ENCODE data around the gene FUOM. TPM values are rescaled to one million over a fixed set of nuclear protein-coding genes. Genes with fewer than 3 reads are reported as not detected.
A peak's percentile ranks its signal among the peaks of the same experiment; 100 is the strongest.

The FUOM gene
- polyA plus RNA-seq, 6 donors from 2014 or later: 31.3 to 46.5 (median 42.0) TPM

DNA sequence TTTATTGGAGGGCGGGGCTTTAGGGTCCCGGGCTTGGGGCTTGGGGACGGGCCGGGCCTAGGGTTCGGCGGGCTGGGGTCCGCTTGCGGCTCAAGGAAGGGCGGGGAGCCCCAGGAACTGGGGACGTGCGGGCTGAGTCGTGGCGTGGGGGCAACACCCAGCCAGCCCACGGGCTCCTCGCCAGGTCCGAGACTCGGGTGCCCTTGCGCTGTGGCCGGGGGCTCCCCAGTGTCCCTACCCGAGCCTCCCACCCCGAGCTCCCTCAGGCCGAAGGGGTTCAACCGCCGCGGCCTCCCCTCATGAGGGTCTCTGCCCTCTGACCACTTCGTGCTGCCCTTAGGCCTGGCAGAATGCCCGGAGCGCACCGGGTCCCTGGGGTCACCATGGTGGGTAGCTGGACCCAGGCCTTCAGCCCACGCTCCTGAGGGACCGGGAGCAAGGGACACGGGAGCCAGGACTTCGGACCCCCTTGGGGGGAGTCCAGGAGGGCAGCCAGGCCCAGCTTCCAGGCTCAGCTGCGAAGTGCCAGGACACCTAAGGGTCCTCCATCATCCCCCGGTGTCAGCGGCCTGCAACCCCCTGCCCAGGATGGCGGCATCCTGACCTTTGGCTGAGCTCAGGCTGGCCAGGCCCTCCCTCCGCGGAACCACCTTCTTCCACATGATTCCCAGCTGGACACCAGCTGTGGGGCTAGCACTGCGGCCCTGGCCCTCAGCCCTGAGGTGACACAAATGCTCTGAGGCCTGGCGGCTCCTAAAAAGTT is 524 bp upstream of the FUOM start:
- Mint-ChIP-seq H3K27me3 (no peaks in the 10 kb centered on the region), H3K36me3 (no peaks in the 10 kb centered on the region), H3K27ac (no peak overlapping the region), H3K4me3 (peak overlapping the region in 5 of 8 donors; percentile 30 to 72 (median 62)), H3K4me1 (peaks cover 24 to 34% (median 32%) of the 10 kb centered on the region in 3 donors), H3K9me3 (no peaks in the 10 kb centered on the region)
- DNase-seq: no peak
- ATAC-seq (ENCODE audit: low read depth in 2 of 2): no peak

DNA sequence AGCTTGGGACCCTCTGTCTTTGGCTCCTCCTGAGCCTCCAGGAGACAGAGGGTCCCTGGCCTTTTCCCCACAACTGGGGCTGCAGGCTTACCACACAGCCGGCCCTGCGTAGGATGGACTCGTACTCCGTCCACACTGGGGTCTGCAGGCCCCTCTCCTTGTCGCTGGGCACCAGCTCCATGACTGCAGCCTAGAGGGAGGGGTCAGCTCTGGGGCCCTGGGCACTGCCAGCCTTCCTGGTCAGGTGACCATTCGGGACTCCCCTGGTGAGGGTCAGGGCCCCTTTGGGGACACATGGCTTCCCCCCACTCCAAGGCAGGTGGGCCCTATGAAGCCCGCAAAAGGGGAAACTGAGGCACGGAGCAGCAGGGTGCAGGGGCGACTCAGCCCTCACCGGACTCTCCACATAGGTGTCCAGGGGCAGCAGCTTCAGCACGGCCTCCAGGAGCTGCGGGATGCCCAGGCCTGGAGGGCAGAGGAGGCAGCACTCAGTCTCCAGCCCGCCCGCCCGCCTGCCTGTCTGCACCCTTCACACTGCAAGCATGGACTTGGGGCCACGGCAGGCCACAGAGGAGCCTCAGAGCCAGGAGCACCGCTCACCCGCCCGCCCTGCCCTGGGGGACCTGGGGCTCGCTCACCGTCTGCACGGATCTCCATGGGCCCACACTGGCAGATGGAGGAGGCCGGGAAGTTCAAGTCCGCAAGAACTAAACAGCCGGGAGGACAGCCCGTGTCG is 1.1 kb downstream of the FUOM start:
- DNase-seq: no peak
- no peaks in the 10 kb centered on the region for H3K9me3 Mint-ChIP-seq
- H3K27ac Mint-ChIP-seq: peak overlapping the region in 1 of 6 donors; percentile 85
- H3K36me3 Mint-ChIP-seq: no peaks in the 10 kb centered on the region
- no peak for ATAC-seq (ENCODE audit: low read depth in 2 of 2)
- peak overlapping the region; percentile 62 to 88 (median 80) for H3K4me3 Mint-ChIP-seq
- H3K4me1 Mint-ChIP-seq: peaks cover 19 to 26% (median 26%) of the 10 kb centered on the region in 3 donors
- H3K27me3 Mint-ChIP-seq: no peaks in the 10 kb centered on the region

DNA sequence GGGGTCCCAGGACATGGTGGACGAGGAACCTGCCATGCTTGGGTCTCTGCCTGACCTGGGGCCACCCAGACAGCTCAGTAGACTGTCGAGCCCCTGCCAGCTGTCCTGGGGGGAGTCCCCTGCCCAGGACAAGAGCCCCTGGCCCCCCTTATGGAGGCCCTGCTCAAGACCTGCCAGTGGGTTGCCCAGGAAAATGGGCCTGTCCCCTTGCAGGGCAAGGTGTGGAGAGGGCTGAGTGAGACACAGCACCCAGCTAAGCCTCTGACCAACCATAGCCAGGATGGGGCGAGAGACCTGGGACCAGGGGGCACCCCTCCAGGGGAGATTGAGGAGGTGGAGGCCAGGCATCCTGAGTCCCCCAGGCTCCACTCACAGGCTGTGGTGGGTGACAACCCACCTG is 1.8 kb downstream of the FUOM start:
- DNase-seq (no peak), ATAC-seq (ENCODE audit: low read depth in 2 of 2) (no peak)
- peak overlapping the region; percentile 25 to 82 (median 60) for H3K4me3 Mint-ChIP-seq
- H3K36me3 Mint-ChIP-seq: no peaks in the 10 kb centered on the region
- H3K4me1 Mint-ChIP-seq: peaks cover 12 to 18% (median 18%) of the 10 kb centered on the region in 3 donors
- H3K27me3 Mint-ChIP-seq: no peaks in the 10 kb centered on the region
- H3K9me3 Mint-ChIP-seq: no peaks in the 10 kb centered on the region
- peak overlapping the region in 1 of 6 donors; percentile 83 for H3K27ac Mint-ChIP-seq

DNA sequence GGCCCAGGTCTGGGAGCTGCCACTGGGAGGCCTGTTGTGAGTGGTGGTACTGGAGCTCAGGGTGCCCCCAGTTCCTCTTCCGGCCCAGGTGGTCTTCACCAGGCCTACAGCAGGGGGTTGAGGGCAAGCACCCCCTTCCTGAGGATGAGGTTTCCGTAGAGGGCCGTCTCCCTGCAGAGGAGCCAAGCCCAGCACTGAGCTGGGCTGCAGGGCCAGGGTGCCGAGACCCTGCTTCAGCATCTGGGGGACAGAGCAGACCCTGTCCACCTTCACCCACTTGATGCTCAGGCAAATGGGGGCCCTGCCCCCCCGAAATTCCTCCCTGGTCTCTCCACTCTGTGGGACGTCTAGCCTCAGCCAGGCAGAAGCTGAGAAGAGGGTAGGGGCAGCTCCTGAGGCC is 2.6 kb downstream of the FUOM start:
- ATAC-seq (ENCODE audit: low read depth in 2 of 2): no peak
- Mint-ChIP-seq H3K4me3 (no peak overlapping the region), H3K36me3 (no peaks in the 10 kb centered on the region), H3K27me3 (no peaks in the 10 kb centered on the region), H3K27ac (peak overlapping the region in 1 of 6 donors; percentile 12), H3K4me1 (peaks cover 9 to 12% (median 11%) of the 10 kb centered on the region in 3 donors), H3K9me3 (no peaks in the 10 kb centered on the region)
- DNase-seq: no peak

DNA sequence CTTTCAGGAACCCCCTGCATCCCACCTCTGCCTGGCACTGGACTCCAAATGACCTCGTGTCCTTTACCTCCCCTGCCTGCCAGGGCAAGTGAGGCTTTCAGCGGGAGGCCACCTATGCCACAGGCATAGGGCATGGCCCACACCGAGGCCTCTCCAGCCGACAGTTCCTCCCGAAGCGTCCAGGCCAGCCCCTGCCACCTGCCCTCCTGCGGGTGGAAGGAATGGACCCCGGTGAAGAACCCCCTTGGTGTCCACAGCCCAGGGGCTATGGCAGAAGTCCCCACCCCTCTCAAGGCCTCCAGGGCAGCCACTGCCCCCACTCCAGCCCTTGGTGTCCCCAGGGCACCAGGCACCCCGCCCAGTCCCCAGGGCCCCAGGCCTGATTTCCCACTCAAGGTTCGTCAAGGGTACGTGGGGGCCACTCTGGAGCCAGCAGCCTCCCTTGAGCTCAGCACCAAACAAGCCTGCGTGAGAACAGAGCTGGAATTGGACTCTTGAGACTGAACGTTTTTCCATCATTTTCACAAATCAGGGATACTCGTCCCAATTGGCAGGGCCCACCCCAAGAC is 3.1 kb downstream of the FUOM start:
- no peak overlapping the region for H3K4me3 Mint-ChIP-seq
- no peaks in the 10 kb centered on the region for H3K36me3 Mint-ChIP-seq
- no peak for ATAC-seq (ENCODE audit: low read depth in 2 of 2)
- no peaks in the 10 kb centered on the region for H3K9me3 Mint-ChIP-seq
- no peaks in the 10 kb centered on the region for H3K27me3 Mint-ChIP-seq
- DNase-seq: no peak
- no peak overlapping the region for H3K27ac Mint-ChIP-seq
- peaks cover 5 to 9% (median 7%) of the 10 kb centered on the region in 3 donors for H3K4me1 Mint-ChIP-seq

DNA sequence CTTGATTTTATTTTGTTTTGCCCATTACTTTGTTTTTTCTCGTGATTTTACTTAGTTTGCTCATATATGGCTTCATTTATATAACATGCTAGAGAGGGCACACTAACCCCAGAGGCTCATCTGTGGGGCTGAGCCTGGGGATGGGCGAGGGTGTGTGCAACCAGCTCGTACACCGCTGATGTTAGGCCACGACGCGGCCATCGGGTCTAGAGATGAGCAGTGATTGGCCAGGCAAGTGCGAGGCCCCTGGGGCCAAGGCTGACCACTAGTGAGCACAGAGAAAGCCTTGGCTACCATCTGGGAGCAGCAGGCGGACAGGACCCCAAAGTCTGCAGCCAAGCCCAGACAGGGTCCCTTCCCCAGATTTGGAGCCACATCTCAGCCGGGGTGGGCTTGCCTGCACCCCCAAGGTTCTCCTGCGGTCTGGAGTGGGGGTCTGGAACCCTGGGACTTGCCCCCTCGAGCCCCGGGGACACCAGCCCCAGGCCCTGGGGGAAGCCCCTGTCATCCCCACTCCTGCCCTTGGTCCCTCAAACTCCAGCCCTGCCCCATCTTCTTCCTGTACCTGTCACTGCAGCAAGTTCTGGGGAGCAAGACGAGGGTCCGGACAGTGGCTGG is 3.7 kb downstream of the FUOM start:
- no peaks in the 10 kb centered on the region for H3K36me3 Mint-ChIP-seq
- H3K4me3 Mint-ChIP-seq: no peak overlapping the region
- peaks cover 8 to 14% (median 9%) of the 10 kb centered on the region in 3 donors for H3K4me1 Mint-ChIP-seq
- DNase-seq (no peak), ATAC-seq (ENCODE audit: low read depth in 2 of 2) (no peak)
- peaks cover 3 to 5% (median 4%) of the 10 kb centered on the region in 3 donors for H3K27me3 Mint-ChIP-seq
- no peak overlapping the region for H3K27ac Mint-ChIP-seq
- no peaks in the 10 kb centered on the region for H3K9me3 Mint-ChIP-seq

DNA sequence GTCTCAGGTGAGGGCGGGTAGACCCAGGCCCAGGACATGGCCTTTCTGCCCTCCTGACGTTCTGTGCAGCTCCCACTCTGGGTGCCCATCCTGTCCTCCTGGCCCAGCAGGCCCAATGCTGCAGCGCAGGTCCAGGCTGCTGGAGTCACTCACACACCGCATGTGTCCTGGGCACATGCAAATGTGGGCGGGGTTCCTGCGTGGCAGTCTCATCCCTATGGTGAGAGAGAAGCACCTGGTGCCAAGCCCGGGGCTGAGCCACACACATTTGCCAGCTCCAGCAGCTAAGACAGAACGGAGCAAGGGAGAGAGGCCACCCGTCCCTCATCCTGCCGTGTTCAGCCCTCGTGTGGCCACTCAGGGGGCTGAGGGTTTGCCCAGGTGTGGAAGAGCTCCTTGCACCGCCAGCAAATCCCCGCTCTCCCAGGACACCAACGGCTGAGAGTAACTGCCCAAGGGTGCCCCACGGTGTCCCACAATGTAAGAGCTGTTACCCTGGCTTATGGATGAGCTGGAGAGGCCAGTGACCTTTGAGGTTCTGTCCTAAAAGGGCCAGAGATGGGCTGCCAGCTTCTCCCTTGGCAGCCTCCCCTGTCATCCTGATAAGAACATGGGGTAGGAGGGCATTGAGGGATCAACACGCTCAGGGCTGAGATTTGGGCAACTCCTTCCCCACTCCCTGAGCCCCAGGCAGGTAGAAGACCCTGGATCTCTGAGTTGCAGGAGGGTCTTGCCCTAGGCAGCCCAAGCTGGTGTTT is 4.4 kb downstream of the FUOM start:
- DNase-seq: no peak

DNA sequence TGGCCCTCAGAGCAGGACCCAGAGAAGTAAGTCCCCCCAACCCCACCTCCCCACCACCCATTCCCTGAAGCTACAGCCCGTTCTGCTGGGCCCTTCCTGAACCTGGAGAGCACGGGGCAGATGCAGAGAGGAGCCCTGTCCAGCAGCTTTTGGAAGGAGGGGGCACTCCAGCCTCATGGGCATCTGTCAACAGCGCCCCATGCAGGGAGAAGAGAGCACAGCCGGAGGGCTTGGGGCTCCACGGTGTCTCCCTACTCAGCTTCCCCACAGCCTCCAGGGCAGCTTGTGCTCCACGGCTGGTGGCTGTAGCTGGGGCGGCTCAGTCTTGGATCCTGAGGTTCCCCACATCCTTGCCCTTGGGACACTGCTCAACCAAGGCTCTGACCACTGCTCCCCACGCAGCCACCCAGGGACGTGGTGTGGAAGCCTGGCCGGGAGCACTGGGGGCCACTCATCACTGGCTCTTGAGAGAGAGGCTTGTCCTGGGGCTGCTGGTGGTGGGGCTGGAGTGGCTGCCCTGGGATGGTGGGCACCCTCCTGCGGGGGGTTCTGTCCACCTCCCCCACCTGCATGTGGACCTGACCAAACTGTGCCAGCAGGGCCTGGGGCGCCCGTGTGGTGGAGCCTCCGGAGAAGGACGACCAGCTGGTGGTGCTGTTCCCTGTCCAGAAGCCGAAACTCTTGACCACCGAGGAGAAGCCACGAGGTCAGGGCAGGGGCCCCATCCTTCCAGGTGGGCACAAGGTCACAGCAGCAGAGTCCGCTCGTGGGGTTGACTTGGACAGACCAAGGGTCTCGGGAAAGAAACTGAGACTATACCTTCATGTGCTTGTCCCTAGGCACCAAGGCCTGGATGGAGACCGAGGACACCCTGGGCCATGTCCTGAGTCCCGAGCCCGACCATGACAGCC is 6.2 kb downstream of the FUOM start:
- H3K4me3 Mint-ChIP-seq: no peak overlapping the region
- DNase-seq: no peak
- H3K27ac Mint-ChIP-seq: no peak overlapping the region
- peaks cover 10 to 17% (median 13%) of the 10 kb centered on the region in 3 donors for H3K4me1 Mint-ChIP-seq
- H3K27me3 Mint-ChIP-seq: peaks cover 5 to 10% (median 10%) of the 10 kb centered on the region in 3 donors
- ATAC-seq (ENCODE audit: low read depth in 2 of 2): no peak
- H3K36me3 Mint-ChIP-seq: no peaks in the 10 kb centered on the region
- no peaks in the 10 kb centered on the region for H3K9me3 Mint-ChIP-seq

More for the DNA sequence above, 4.4 kb downstream of the FUOM start:
- Mint-ChIP-seq H3K4me1 (peaks cover 10 to 17% (median 12%) of the 10 kb centered on the region in 3 donors), H3K4me3 (no peak overlapping the region), H3K9me3 (no peaks in the 10 kb centered on the region), H3K27ac (no peak overlapping the region), H3K36me3 (no peaks in the 10 kb centered on the region), H3K27me3 (peaks cover 5 to 9% (median 8%) of the 10 kb centered on the region in 3 donors)
- ATAC-seq (ENCODE audit: low read depth in 2 of 2): no peak

DNA sequence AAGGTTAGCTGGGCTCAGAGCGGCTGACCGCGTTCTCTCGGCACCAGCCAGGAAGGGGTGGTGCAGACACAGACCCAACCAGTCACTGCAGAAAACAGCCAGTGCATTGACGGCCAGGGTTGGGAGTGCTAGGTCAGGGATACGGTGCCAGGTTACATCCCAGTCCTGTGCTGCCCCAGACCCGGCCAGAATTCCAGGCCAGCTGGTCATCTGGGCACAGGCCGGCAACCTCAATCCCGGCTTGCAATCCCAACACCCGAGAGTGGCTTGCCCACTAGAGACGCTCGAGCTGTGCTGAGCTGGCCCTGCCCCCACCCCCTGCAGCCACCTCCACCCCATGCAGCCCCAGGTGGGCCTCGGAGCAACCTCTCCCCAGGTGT is 6.9 kb downstream of the FUOM start:
- no peaks in the 10 kb centered on the region for H3K36me3 Mint-ChIP-seq
- no peak for DNase-seq
- H3K9me3 Mint-ChIP-seq: no peaks in the 10 kb centered on the region
- H3K27ac Mint-ChIP-seq: no peak overlapping the region
- no peak overlapping the region for H3K4me3 Mint-ChIP-seq
- ATAC-seq (ENCODE audit: low read depth in 2 of 2): no peak
- peaks cover 10 to 20% (median 10%) of the 10 kb centered on the region in 3 donors for H3K4me1 Mint-ChIP-seq
- H3K27me3 Mint-ChIP-seq: peaks cover 5 to 17% (median 17%) of the 10 kb centered on the region in 3 donors

DNA sequence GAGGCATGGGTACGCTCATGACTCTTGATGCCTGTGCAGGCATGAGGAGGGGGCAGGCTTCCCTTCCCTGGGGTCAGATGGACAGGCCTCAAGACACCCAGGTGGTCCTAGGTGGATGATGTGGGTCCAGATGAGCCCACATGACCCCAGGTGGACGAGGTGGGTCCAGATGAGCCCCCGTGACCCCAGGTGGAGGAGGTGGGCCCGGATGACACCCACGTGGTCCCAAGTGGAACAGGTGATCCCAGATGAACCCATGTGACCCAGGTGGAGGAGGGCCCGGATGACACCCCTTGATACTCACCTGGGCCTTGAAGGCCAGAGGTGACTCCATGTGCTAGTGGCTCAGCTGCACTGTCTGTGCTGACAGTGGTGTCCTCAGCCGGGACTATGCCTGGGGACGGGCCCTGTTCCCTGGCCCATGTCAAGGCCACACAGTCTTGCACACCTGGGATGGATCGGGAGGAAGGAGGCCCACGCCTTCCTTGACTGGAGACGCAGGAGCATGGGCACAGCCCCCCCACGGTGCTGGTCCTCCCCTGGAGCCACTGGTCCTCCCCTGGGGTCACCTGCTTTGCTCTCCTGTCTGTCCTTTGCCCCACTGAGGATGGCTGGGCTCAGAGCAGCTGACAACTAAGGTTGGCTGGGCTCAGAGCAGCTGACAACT is 7.4 kb downstream of the FUOM start:
- peaks cover 10 to 22% (median 22%) of the 10 kb centered on the region in 3 donors for H3K27me3 Mint-ChIP-seq
- peaks cover 0 to 1% (median 0%) of the 10 kb centered on the region in 7 donors for H3K9me3 Mint-ChIP-seq
- no peak overlapping the region for H3K4me3 Mint-ChIP-seq
- peak overlapping the region in 1 of 6 donors; percentile 32 for H3K27ac Mint-ChIP-seq
- peaks cover 10 to 20% (median 14%) of the 10 kb centered on the region in 3 donors for H3K4me1 Mint-ChIP-seq
- no peak for ATAC-seq (ENCODE audit: low read depth in 2 of 2)
- no peak for DNase-seq
- no peaks in the 10 kb centered on the region for H3K36me3 Mint-ChIP-seq

DNA sequence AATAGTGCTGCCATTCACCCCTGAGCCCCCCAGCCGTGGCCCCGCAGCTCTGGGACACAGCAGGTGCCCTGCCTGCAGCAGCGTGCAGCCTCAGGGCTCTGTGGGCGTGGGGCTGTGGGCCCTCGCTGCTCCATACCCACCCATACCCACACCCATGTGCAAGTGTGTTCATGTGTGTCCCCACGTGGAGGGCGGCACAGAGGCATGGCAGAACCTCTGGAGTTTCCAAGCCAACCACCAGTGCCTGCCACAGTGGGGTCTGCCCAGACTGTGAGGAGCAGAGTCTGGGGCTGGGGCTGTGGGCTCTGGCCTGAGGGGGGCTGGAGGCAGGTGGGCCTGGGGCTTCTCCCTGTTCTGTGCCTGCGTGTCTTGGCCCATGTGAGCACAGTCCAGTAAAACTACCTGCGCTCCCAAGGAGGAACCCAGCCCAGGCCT is 8.2 kb downstream of the FUOM start:
- Mint-ChIP-seq H3K27ac (no peak overlapping the region), H3K9me3 (peaks cover 0 to 3% (median 0%) of the 10 kb centered on the region in 7 donors), H3K27me3 (peaks cover 12 to 30% (median 30%) of the 10 kb centered on the region in 3 donors), H3K36me3 (no peaks in the 10 kb centered on the region), H3K4me1 (peaks cover 10 to 24% (median 14%) of the 10 kb centered on the region in 3 donors), H3K4me3 (no peak overlapping the region)
- ATAC-seq (ENCODE audit: low read depth in 2 of 2) (no peak), DNase-seq (no peak)

Measured in naive B cell (primary cell).